22Rv1 (cell line): Measurements from ENCODE around the gene YKT6.

Source experiments
- ZFX ChIP-seq: fragments of 450-650 bp; IDR thresholded peaks from 2 replicates; pipeline ENCODE4 v1.6.1; 2017; ENCODE audit warnings: antibody characterized with exemption, borderline replicate concordance
- TF ChIP-seq, protein P1 (sequence below): fragments of 450-650 bp; IDR thresholded peaks from 2 replicates; pipeline ENCODE4 v1.5.1; 2017; ENCODE audit warnings: mild to moderate bottlenecking

GRCh38 chr7:44194069-44194468, 6.7 kb upstream of the YKT6 start:
- TF ChIP-seq, protein P1, sequence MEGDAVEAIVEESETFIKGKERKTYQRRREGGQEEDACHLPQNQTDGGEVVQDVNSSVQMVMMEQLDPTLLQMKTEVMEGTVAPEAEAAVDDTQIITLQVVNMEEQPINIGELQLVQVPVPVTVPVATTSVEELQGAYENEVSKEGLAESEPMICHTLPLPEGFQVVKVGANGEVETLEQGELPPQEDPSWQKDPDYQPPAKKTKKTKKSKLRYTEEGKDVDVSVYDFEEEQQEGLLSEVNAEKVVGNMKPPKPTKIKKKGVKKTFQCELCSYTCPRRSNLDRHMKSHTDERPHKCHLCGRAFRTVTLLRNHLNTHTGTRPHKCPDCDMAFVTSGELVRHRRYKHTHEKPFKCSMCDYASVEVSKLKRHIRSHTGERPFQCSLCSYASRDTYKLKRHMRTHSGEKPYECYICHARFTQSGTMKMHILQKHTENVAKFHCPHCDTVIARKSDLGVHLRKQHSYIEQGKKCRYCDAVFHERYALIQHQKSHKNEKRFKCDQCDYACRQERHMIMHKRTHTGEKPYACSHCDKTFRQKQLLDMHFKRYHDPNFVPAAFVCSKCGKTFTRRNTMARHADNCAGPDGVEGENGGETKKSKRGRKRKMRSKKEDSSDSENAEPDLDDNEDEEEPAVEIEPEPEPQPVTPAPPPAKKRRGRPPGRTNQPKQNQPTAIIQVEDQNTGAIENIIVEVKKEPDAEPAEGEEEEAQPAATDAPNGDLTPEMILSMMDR: no peak
- no peak for TF ChIP-seq ZFX
